Bronchial epithelial cell (primary cell): ENCODE measurements around the gene ACAD11. TPM values are rescaled to one million over a fixed set of nuclear protein-coding genes. Genes with fewer than 3 reads are reported as not detected.

Experiments used
- DNase-seq: peaks from one replicate; pipeline ENCODE4 v3.0.0-alpha.2; 2010; ENCODE audit warnings: low read depth
- FAIRE-seq: peaks from 2 replicates; lab custom pipeline; 2011; peaks lifted over from hg19 to GRCh38; lab: Jason Lieb, UNC
- H3K27me3 ChIP-seq: 2 replicates; pipeline ENCODE4 v1.5.1; 2011; ENCODE audit warnings: low read length; ENCODE audit not compliant: control insufficient read depth, insufficient read depth
- H3K36me3 ChIP-seq: 2 replicates; pipeline ENCODE4 v1.5.1; 2011; ENCODE audit warnings: low read length; ENCODE audit not compliant: control insufficient read depth, insufficient read depth
- H3K4me3 ChIP-seq: 2 replicates; pipeline ENCODE4 v1.5.1; 2011; ENCODE audit warnings: mild to moderate bottlenecking, low read depth, low read length, control low read depth
- CTCF ChIP-seq: IDR thresholded peaks from 2 replicates; pipeline ENCODE4 v1.5.1; 2011; ENCODE audit warnings: mild to moderate bottlenecking, moderate library complexity, low read length, control low read depth, inconsistent platforms; ENCODE audit not compliant: insufficient read depth, severe bottlenecking
- total RNA-seq: library from RNA; depleted of rRNA; stranded (reverse); fragments of >200 nt; gene quantifications from 2 replicates; pipeline ENCODE4 v1.2.1, GENCODE V29; 2014

ACAD11 gene
- total RNA-seq, 1 donor from 2014 or later, result 27.4 TPM

GRCh38 chr3:132597660-132598059 is 61.9 kb downstream of the ACAD11 start:
- no peaks in the 10 kb centered on the region for H3K27me3 ChIP-seq

GRCh38 chr3:132596816-132597433 is 62.7 kb downstream of the ACAD11 start, which contains the start of gene ACKR4:
Gene ACKR4 (plus strand): TSS chr3:132597270. CDS start chr3:132600398, 3,128 bp downstream.
- no peak within 1 kb of the TSS for H3K4me3 ChIP-seq
- FAIRE-seq, result no peak
- no peak for TF ChIP-seq CTCF
- H3K27me3 ChIP-seq, result no peaks in the 10 kb centered on the region
- H3K36me3 ChIP-seq, result no peaks in the 10 kb centered on the region
- no peak for DNase-seq

More at GRCh38 chr3:132597660-132598059, 61.9 kb downstream of the ACAD11 start:
- DNase-seq (no peak), FAIRE-seq (no peak)
- Histone ChIP-seq H3K36me3 (no peaks in the 10 kb centered on the region), H3K4me3 (no peak overlapping the region)
- TF ChIP-seq CTCF, result no peak

- H3K4me3 ChIP-seq, result no peak overlapping the region
- no peaks in the 10 kb centered on the region for H3K27me3 ChIP-seq
- no peaks in the 10 kb centered on the region for H3K36me3 ChIP-seq
- no peak for TF ChIP-seq CTCF
- no peak for DNase-seq
- FAIRE-seq, result no peak
Observed at GRCh38 chr3:132596326-132596725, 63.3 kb downstream of the ACAD11 start.

- peak; percentile 85 for DNase-seq
- TF ChIP-seq CTCF, result no peak
- Histone ChIP-seq H3K36me3 (no peaks in the 10 kb centered on the region), H3K27me3 (no peaks in the 10 kb centered on the region), H3K4me3 (no peak overlapping the region)
- no peak for FAIRE-seq
Observed at GRCh38 chr3:132595014-132595413, 64.6 kb downstream of the ACAD11 start.

GRCh38 chr3:132594498-132594897 is 65.1 kb downstream of the ACAD11 start:
- Histone ChIP-seq H3K4me3 (no peak overlapping the region), H3K36me3 (no peaks in the 10 kb centered on the region), H3K27me3 (no peaks in the 10 kb centered on the region)
- no peak for TF ChIP-seq CTCF
- DNase-seq (no peak), FAIRE-seq (no peak)

- peak; percentile 90 for DNase-seq
- no peak for FAIRE-seq
Observed at GRCh38 chr3:132593947-132594323, 65.7 kb downstream of the ACAD11 start.

More at GRCh38 chr3:132593947-132594323, 65.7 kb downstream of the ACAD11 start:
- no peak overlapping the region for H3K4me3 ChIP-seq
- H3K36me3 ChIP-seq, result no peaks in the 10 kb centered on the region
- TF ChIP-seq CTCF, result no peak
- H3K27me3 ChIP-seq, result no peaks in the 10 kb centered on the region
